ENCODE data around the gene CYP2C9. TPM values are rescaled to one million over a fixed set of nuclear protein-coding genes. Genes with fewer than 3 reads are reported as not detected.
"Not testable (repeated sequence)": the region's sequence is repeated elsewhere in the genome, so short reads cannot be mapped to it uniquely, and the experiment has no call there.

The CYP2C9 gene
- polyA plus RNA-seq (ENCODE audit: insufficient read length): not detected

- DNase-seq (ENCODE audit: low read depth): no peak
These were observed at the start of gene CYP2C9 for GRCh38 chr10:94938383-94938782. Gene CYP2C9, plus strand, starts transcription at chr10:94938658. Its CDS starts 25 bp downstream, at chr10:94938683.

GRCh38 chr10:94889123-94889522 is 49.3 kb upstream of the CYP2C9 start:
- DNase-seq (ENCODE audit: low read depth): no peak

- no peak for DNase-seq (ENCODE audit: low read depth)
These were observed 48.0 kb upstream of the CYP2C9 start for GRCh38 chr10:94890264-94891022.

- DNase-seq (ENCODE audit: low read depth): not testable (repeated sequence)
These were observed 40.0 kb upstream of the CYP2C9 start for GRCh38 chr10:94898414-94898813.

- no peak for DNase-seq (ENCODE audit: low read depth)
These were observed 36.4 kb upstream of the CYP2C9 start for GRCh38 chr10:94902080-94902479.

- DNase-seq (ENCODE audit: low read depth): no peak
These were observed 35.9 kb upstream of the CYP2C9 start for GRCh38 chr10:94902570-94902969.

- not testable (repeated sequence) for DNase-seq (ENCODE audit: low read depth)
These were observed 33.8 kb upstream of the CYP2C9 start for GRCh38 chr10:94904506-94905148.

- no peak for DNase-seq (ENCODE audit: low read depth)
These were observed 22.0 kb upstream of the CYP2C9 start for GRCh38 chr10:94916423-94916822.

GRCh38 chr10:94936721-94937120 is 1.7 kb upstream of the CYP2C9 start:
- no peak for DNase-seq (ENCODE audit: low read depth)

GRCh38 chr10:94943432-94944103 is 5.1 kb downstream of the CYP2C9 start:
- not testable (repeated sequence) for DNase-seq (ENCODE audit: low read depth)

- not testable (repeated sequence) for DNase-seq (ENCODE audit: low read depth)
These were observed 7.7 kb downstream of the CYP2C9 start for GRCh38 chr10:94946181-94946580.

GRCh38 chr10:94963901-94964300 is 25.4 kb downstream of the CYP2C9 start:
- DNase-seq (ENCODE audit: low read depth): peak; percentile 6

- no peak for DNase-seq (ENCODE audit: low read depth)
These were observed 45.1 kb downstream of the CYP2C9 start for GRCh38 chr10:94983555-94983954.

GRCh38 chr10:94989192-94989591 is 50.7 kb downstream of the CYP2C9 start:
- DNase-seq (ENCODE audit: low read depth): no peak

- DNase-seq (ENCODE audit: low read depth): no peak
These were observed 52.9 kb downstream of the CYP2C9 start for GRCh38 chr10:94991243-94991888.

- DNase-seq (ENCODE audit: low read depth): no peak
These were observed 54.4 kb downstream of the CYP2C9 start for GRCh38 chr10:94992811-94993210.

GRCh38 chr10:94997741-94998174 is 59.3 kb downstream of the CYP2C9 start:
- DNase-seq (ENCODE audit: low read depth): no peak

- no peak for DNase-seq (ENCODE audit: low read depth)
These were observed 88.0 kb downstream of the CYP2C9 start for GRCh38 chr10:95026461-95026860.

GRCh38 chr10:95031656-95032055 is 93.2 kb downstream of the CYP2C9 start:
- DNase-seq (ENCODE audit: low read depth): no peak

- DNase-seq (ENCODE audit: low read depth): no peak
These were observed 95.9 kb downstream of the CYP2C9 start for GRCh38 chr10:95034401-95034800.

- no peak for DNase-seq (ENCODE audit: low read depth)
These were observed 97.2 kb downstream of the CYP2C9 start for GRCh38 chr10:95035332-95036295.

Data from forelimb muscle (tissue), 1 donor.